SK-N-SH (cell line): ENCODE data around the gene LIN9. TPM values are rescaled to one million over a fixed set of nuclear protein-coding genes. Genes with fewer than 3 reads are reported as not detected.

Experiments
- CTCF ChIA-PET: fragments of 300-600, 350-600 bp; formaldehyde crosslinking; extraction: SDS; loops from one replicate; lab custom pipeline; 2021; lab: Yijun Ruan, JAX
- POLR2A ChIA-PET: fragments of 350-600 bp; sonication (Branson Sonifier 250); formaldehyde crosslinking; extraction: SDS; loops from one replicate; lab custom pipeline; 2020; ENCODE audit warnings: antibody characterized with exemption, inconsistent platforms; lab: Yijun Ruan, JAX
- DNase-seq: peaks from one replicate; pipeline ENCODE4 v3.0.0; 2012
- H2AFZ ChIP-seq: fragments of 200-600 bp; sonication (generic); 2 replicates; pipeline ENCODE4 v1.8.1; 2016; ENCODE audit warnings: antibody characterized with exemption, mild to moderate bottlenecking, low read depth
- H3F3A ChIP-seq: fragments of 200-600 bp; sonication (generic); replicated peaks from 2 replicates; pipeline ENCODE3; 2016; ENCODE audit warnings: antibody characterized with exemption, mild to moderate bottlenecking; ENCODE audit not compliant: insufficient read depth
- H3K27ac ChIP-seq, 2 experiments: fragments of 200-500 bp in 1 of 2; fragments of 200-600 bp in 1 of 2; sonication (Bioruptor generic) in 1 of 2; sonication (generic), shearing (Covaris generic) in 1 of 2; 2 replicates each; pipeline versions ENCODE4 v1.5.1 to v1.6.1; 2014 to 2016; ENCODE audit warnings: low read depth in 2 of 2, inconsistent platforms in 1 of 2, low read length in 1 of 2, mild to moderate bottlenecking in 1 of 2, mixed read lengths in 1 of 2
- H3K27me3 ChIP-seq: fragments of 200-600 bp; sonication (generic), shearing (Covaris generic); 2 replicates; pipeline ENCODE4 v1.6.1; 2016; ENCODE audit warnings: mixed run types; ENCODE audit not compliant: insufficient read depth
- H3K36me3 ChIP-seq, 2 experiments: fragments of 200-500 bp in 1 of 2; fragments of 200-600 bp in 1 of 2; sonication (Bioruptor generic) in 1 of 2; sonication (generic) in 1 of 2; replicated peaks in 1 of 2; 2 replicates each; pipeline versions ENCODE3 to v1.5.1; 2014 to 2016; ENCODE audit warnings: low read length in 1 of 2, mild to moderate bottlenecking in 1 of 2; ENCODE audit not compliant: insufficient read depth in 2 of 2, control insufficient read depth in 1 of 2
- H3K4me1 ChIP-seq, 2 experiments: fragments of 200-500 bp in 1 of 2; fragments of 200-600 bp in 1 of 2; sonication (Bioruptor generic) in 1 of 2; sonication (generic), shearing (Covaris generic) in 1 of 2; 2 replicates each; pipeline versions ENCODE4 v1.5.1 to v1.6.1; 2014 to 2016; ENCODE audit warnings: low read depth in 1 of 2, low read length in 1 of 2, mixed run types in 1 of 2; ENCODE audit not compliant: insufficient read depth in 2 of 2, control insufficient read depth in 1 of 2
- H3K4me2 ChIP-seq: fragments of 200-600 bp; sonication (generic), shearing (Covaris generic); 2 replicates; pipeline ENCODE4 v1.6.1; 2017; ENCODE audit warnings: mixed run types
- H3K4me3 ChIP-seq, 2 experiments: fragments of 200-500 bp in 1 of 2; fragments of 200-600 bp in 1 of 2; sonication (Bioruptor generic) in 1 of 2; sonication (generic), shearing (Covaris generic) in 1 of 2; 2 replicates each; pipeline versions ENCODE4 v1.5.1 to v1.8.1; 2014 to 2016; ENCODE audit warnings: low read depth in 2 of 2, inconsistent platforms in 1 of 2, low read length in 1 of 2, mild to moderate bottlenecking in 1 of 2, mixed read lengths in 1 of 2, moderate library complexity in 1 of 2
- H3K79me2 ChIP-seq: fragments of 200-600 bp; sonication (generic); 2 replicates; pipeline ENCODE4 v1.8.1; 2017; ENCODE audit warnings: mild to moderate bottlenecking; ENCODE audit not compliant: insufficient read depth
- H3K9ac ChIP-seq: fragments of 200-600 bp; sonication (generic); 2 replicates; pipeline ENCODE4 v1.6.1; 2017; ENCODE audit warnings: mixed run types
- H3K9me2 ChIP-seq: fragments of 200-600 bp; sonication (generic); 2 replicates; pipeline ENCODE4 v1.6.1; 2017; ENCODE audit warnings: mixed run types
- H3K9me3 ChIP-seq: fragments of 200-600 bp; sonication (generic); 2 replicates; pipeline ENCODE4 v1.6.1; 2017; ENCODE audit warnings: mixed run types, mild to moderate bottlenecking, moderate library complexity
- H4K20me1 ChIP-seq: fragments of 200-600 bp; sonication (generic); 2 replicates; pipeline ENCODE4 v1.6.1; 2017; ENCODE audit warnings: mild to moderate bottlenecking, mixed run types; ENCODE audit not compliant: insufficient read depth
- EP300 ChIP-seq, 2 experiments: IDR thresholded peaks; 2 replicates each; pipeline versions ENCODE4 v1.4.0 to v1.6.1; 2012; ENCODE audit warnings: borderline replicate concordance in 1 of 2, low read depth in 1 of 2, low read length in 1 of 2
- EZH2phosphoT487 ChIP-seq: fragments of 200-600 bp; sonication (generic); IDR thresholded peaks from 2 replicates; pipeline ENCODE4 v1.6.1; 2017; ENCODE audit warnings: low read depth, mixed run types, mild to moderate bottlenecking, antibody characterized with exemption, moderate library complexity, borderline replicate concordance
- FOXJ3 ChIP-seq: sonication (generic); formaldehyde crosslinking; IDR thresholded peaks from 2 replicates; pipeline ENCODE4 v1.5.1; 2020; ENCODE audit warnings: mild to moderate bottlenecking, missing genetic modification reagents
- GATA2 ChIP-seq: sonication (generic); formaldehyde crosslinking; IDR thresholded peaks from 2 replicates; pipeline ENCODE4 v1.5.0; 2020; ENCODE audit warnings: mild to moderate bottlenecking, missing genetic modification reagents
- IRF3 ChIP-seq: fragments of 150-350 bp; IDR thresholded peaks from 2 replicates; pipeline ENCODE4 v1.6.1; 2016; ENCODE audit warnings: mild to moderate bottlenecking, low read depth, low read length
- JUND ChIP-seq: IDR thresholded peaks from 2 replicates; pipeline ENCODE4 v1.4.0; 2012
- NFIC ChIP-seq: IDR thresholded peaks from 2 replicates; pipeline ENCODE4 v1.4.0; 2012; ENCODE audit warnings: borderline replicate concordance
- NRF1 ChIP-seq: IDR thresholded peaks from 2 replicates; pipeline ENCODE4 v1.6.1; 2012; ENCODE audit warnings: low read depth, mild to moderate bottlenecking, low read length
- RCOR1 ChIP-seq: fragments of 150-350 bp; IDR thresholded peaks from 2 replicates; pipeline ENCODE4 v1.6.1; 2017; ENCODE audit warnings: antibody characterized with exemption, low read length
- SIN3A ChIP-seq: IDR thresholded peaks from 2 replicates; pipeline ENCODE4 v1.6.1; 2012; ENCODE audit warnings: low read depth, mild to moderate bottlenecking, low read length, moderate library complexity, borderline replicate concordance
- TCF12 ChIP-seq: IDR thresholded peaks from 2 replicates; pipeline ENCODE4 v1.4.0; 2012
- TEAD4 ChIP-seq: IDR thresholded peaks from 2 replicates; pipeline ENCODE4 v1.4.0; 2012; ENCODE audit warnings: mild to moderate bottlenecking, borderline replicate concordance; ENCODE audit not compliant: insufficient read depth
- USF2 ChIP-seq: fragments of 150-350 bp; IDR thresholded peaks from 2 replicates; pipeline ENCODE4 v1.6.1; 2017; ENCODE audit warnings: antibody characterized with exemption, low read length, low read depth, borderline replicate concordance
- WGBS: methylation state at CpG from one replicate; pipeline ENCODE4 v1.1.6; 2017; ENCODE audit warnings: low lambda C conversion rate; 5-methylcytosine and 5-hydroxymethylcytosine counted together
- polyA plus RNA-seq, 3 experiments: library from polyadenylated mRNA; depleted of rRNA; stranded (reverse); fragments of >200 nt; gene quantifications; 2 replicates each; pipeline ENCODE4 v1.2.3, GENCODE V29; 2012
- TF ChIP-seq, protein P1 (sequence below): IDR thresholded peaks from 2 replicates; pipeline ENCODE4 v1.4.0; 2012; ENCODE audit warnings: low read depth, borderline replicate concordance
- TF ChIP-seq, protein P2 (sequence below): IDR thresholded peaks from 2 replicates; pipeline ENCODE4; 2012

The LIN9 gene
- polyA plus RNA-seq, 1 of the 3 experiments (the other 2 are of a cell fraction): 1.7 TPM

GRCh38 chr1:226204198-226204597 lies 104.8 kb downstream of the LIN9 start:
- no peak overlapping the region for H3K27ac ChIP-seq
- H3K79me2 ChIP-seq: no peaks in the 10 kb centered on the region
- ChIA-PET POLR2A (no interaction called here), CTCF (interaction anchor here (0.8 to 0.9 kb wide), 2 partner anchors 79 to 129 kb away, joined by 3 to 5 read pairs; no protein-coding TSS in a partner anchor)
- no peak overlapping the region for H3K9ac ChIP-seq
- DNase-seq: no peak
- H3K36me3 ChIP-seq: no peaks in the 10 kb centered on the region
- no peaks in the 10 kb centered on the region for H3K4me1 ChIP-seq
- H3K9me3 ChIP-seq: no peaks in the 10 kb centered on the region
- peaks cover 2% of the 10 kb centered on the region for H3F3A ChIP-seq
- H4K20me1 ChIP-seq: no peaks in the 10 kb centered on the region
- H3K27me3 ChIP-seq: no peaks in the 10 kb centered on the region; the same call in 1 of the 2 replicates
- no peaks in the 10 kb centered on the region for H3K9me2 ChIP-seq
- TF ChIP-seq EP300 (IDR thresholded peaks at IDR 0.05; ENCODE audit: borderline replicate concordance in 1 of 2, low read depth in 1 of 2, low read length in 1 of 2) (no peak), TEAD4 (no peak), RCOR1 (no peak), USF2 (no peak), NFIC (no peak), GATA2 (CRISPR knock-in tag) (no peak), EZH2phosphoT487 (no peak), FOXJ3 (CRISPR knock-in tag) (no peak), JUND (no peak)
- TF ChIP-seq, protein P1, sequence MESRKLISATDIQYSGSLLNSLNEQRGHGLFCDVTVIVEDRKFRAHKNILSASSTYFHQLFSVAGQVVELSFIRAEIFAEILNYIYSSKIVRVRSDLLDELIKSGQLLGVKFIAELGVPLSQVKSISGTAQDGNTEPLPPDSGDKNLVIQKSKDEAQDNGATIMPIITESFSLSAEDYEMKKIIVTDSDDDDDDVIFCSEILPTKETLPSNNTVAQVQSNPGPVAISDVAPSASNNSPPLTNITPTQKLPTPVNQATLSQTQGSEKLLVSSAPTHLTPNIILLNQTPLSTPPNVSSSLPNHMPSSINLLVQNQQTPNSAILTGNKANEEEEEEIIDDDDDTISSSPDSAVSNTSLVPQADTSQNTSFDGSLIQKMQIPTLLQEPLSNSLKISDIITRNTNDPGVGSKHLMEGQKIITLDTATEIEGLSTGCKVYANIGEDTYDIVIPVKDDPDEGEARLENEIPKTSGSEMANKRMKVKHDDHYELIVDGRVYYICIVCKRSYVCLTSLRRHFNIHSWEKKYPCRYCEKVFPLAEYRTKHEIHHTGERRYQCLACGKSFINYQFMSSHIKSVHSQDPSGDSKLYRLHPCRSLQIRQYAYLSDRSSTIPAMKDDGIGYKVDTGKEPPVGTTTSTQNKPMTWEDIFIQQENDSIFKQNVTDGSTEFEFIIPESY: no peak
- TF ChIP-seq, protein P2, sequence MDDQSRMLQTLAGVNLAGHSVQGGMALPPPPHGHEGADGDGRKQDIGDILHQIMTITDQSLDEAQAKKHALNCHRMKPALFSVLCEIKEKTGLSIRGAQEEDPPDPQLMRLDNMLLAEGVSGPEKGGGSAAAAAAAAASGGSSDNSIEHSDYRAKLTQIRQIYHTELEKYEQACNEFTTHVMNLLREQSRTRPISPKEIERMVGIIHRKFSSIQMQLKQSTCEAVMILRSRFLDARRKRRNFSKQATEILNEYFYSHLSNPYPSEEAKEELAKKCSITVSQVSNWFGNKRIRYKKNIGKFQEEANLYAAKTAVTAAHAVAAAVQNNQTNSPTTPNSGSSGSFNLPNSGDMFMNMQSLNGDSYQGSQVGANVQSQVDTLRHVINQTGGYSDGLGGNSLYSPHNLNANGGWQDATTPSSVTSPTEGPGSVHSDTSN: no peak
- H3K4me3 ChIP-seq: no peak overlapping the region
- H3K4me2 ChIP-seq: no peak overlapping the region
- no peak overlapping the region for H2AFZ ChIP-seq

DNA sequence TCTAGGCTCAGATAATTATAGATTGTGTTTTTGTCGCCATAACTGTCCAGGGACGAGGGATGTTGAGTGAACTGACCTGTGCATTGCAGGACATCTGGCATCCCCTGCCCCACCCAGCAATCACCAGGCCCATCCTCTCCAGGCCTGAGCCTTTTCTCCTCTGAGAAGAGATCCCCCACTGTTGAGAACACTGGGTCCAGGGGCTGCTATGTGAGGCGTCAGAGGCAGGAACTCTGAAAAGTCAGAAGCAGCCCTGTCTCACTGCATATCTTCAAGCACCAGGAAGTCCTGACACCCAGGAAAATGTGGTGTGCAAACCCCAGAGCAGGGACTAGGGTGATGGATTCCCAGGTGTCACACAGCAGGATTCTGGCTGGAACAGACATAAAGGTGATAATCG lies 105.3 kb downstream of the LIN9 start:
- TF ChIP-seq TCF12: no peak
- TF ChIP-seq TEAD4: no peak
- no peak for TF ChIP-seq SIN3A
- no peak for TF ChIP-seq NRF1
- TF ChIP-seq IRF3: no peak
- ChIA-PET CTCF (interaction anchor here (0.9 to 7.7 kb wide), 2 partner anchors 80 to 944 kb away, joined by 3 to 126 read pairs; no protein-coding TSS in a partner anchor), POLR2A (no interaction called here)
- WGBS: 81% methylated on average over 4 of the region's 4 CpGs
- Histone ChIP-seq H3F3A (peaks cover 2% of the 10 kb centered on the region), H3K4me2 (no peak overlapping the region), H3K79me2 (no peaks in the 10 kb centered on the region), H3K36me3 (no peaks in the 10 kb centered on the region), H3K27me3 (no peaks in the 10 kb centered on the region; the same call in 1 of the 2 replicates), H4K20me1 (no peaks in the 10 kb centered on the region), H3K9ac (no peak overlapping the region), H3K27ac (no peak overlapping the region), H3K4me3 (no peak overlapping the region), H3K9me2 (no peaks in the 10 kb centered on the region), H3K4me1 (no peaks in the 10 kb centered on the region), H3K9me3 (no peaks in the 10 kb centered on the region), H2AFZ (no peak overlapping the region)
- DNase-seq: no peak
